Activated naive CD4-positive, alpha-beta T cell treated with anti-CD3 and anti-CD28 coated beads, Interleukin-2, amount 10 ng/mL, durations not matched to agents 5 hours and 36 hours (primary cell): ENCODE results near the gene DCC. TPM values are rescaled to one million over a fixed set of nuclear protein-coding genes. Genes with fewer than 3 reads are reported as not detected.

Experiments
- microRNA-seq: library from miRNA; unstranded; fragments of <30 nt; microRNA quantifications from one replicate; pipeline ENCODE4 v1.2.0, GENCODE V29; 2022; ENCODE audit warnings: borderline microRNAs expressed, borderline replicate concordance
- total RNA-seq, 2 experiments: library from RNA; stranded (reverse); gene quantifications; one replicate each; pipeline ENCODE4 v1.2.3, GENCODE V29; 2021

The DCC gene
- not detected for total RNA-seq

GRCh38 chr18:52339891-52340371 lies at the start of gene DCC:
TSS of gene DCC (plus strand) at chr18:52340197. CDS start at chr18:52340788, 591 bp downstream.

Small RNAs within 50 kb of the gene (microRNA-seq; reads per million reads assigned to microRNA genes)
- not detected for gene MIR4528
